ENCODE results near the gene TGFB3. TPM values are rescaled to one million over a fixed set of nuclear protein-coding genes. Genes with fewer than 3 reads are reported as not detected.

TGFB3 gene
- total and polyA plus RNA-seq, 9 of the 15 experiments (the other 6 are each of a cell fraction or from before 2014, with no cell fraction given): 0.39 to 2.0 (median 1.0) TPM

DNA sequence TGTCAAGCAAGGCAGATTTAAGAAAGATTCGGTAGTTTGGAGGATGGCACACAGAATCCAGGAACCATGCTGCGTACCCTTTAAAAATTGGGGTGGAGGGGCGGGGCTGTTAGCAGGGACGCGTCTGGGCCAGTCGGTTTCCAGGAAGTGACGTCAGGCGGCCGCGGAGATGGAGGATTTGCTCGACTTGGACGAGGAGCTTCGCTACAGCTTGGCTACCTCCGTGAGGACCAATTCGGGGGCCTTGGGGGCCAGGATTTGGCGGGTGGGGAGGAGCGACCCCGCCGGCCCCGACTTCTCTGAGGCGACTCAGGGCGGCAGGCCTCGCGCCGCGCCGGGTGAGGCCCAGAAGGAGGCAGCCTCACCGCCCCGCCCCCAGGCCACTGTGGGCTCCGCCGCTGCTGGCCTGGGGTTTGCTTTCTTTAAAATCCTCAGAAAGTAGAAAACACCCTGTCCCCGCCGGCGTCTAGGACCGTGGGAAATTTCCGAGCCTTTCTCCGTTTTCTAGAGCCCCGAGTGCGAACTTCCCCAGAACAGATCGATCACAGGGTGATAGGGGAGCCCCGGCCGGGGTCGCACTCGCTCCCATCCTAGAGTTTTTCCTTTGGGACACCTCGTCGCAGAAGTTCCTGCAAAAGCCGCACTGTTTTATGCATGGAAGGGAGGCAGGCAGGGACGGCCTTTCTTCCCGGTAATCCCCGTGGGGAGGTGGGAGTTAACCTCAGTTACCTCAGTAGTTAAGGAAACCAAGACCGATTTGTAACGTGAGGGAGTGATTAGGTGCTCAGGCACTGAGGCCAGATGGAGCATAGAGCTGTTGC, 4.0 kb upstream of the TGFB3 start, which contains the start of gene IFT43 (continued):
- no peak for TF ChIP-seq ZNF695 (CRISPR knock-in tag; IDR thresholded peaks at IDR 0.05)

DNA sequence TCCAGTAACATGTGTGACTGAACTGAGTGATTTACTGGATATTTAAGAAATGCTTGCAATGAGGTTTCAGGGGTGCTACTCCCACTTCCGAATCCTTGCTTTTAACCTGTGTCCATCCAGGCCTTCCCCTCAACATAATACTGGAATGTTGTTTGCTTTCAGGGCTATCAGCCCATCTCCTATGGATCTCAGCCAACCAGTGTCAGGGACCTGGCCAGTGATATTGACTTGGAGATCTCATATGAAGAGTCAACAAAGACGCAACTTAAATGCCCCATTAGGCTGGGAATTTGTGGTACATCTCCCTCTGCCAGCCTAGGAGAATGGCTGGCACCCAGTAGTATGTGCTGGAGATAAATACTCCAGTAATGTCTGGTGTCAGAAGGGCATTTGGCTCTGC, 2.9 kb upstream of the TGFB3 start:
- Histone ChIP-seq H3K36me3 (ENCODE audit: control insufficient read depth, insufficient read depth, low read length) (no peaks in the 10 kb centered on the region), H3K9me1 (ENCODE audit: control insufficient read depth, insufficient read depth, low read length) (no peaks in the 10 kb centered on the region), H3K9ac (ENCODE audit: insufficient read depth in 1 of 2, low read depth in 2 of 2, low read length in 2 of 2) (no peak overlapping the region; a peak in 1 of 4 replicates), H3K27ac (ENCODE audit: extremely low read depth, low read depth, low read length) (no peak overlapping the region), H3K79me2 (ENCODE audit: control insufficient read depth, insufficient read depth, low read length) (no peaks in the 10 kb centered on the region), H2AFZ (ENCODE audit: low read depth, low read length) (no peak overlapping the region), H3K4me1 (replicated peaks in 1 of 2; ENCODE audit: control insufficient read depth in 2 of 2, insufficient read depth in 2 of 2, low read length in 2 of 2) (peaks cover 4 to 13% of the 10 kb centered on the region in 2 experiments; a peak in 4 of 5 replicates), H3K4me3 (no peak overlapping the region), H3K27me3 (ENCODE audit: control insufficient read depth in 2 of 2, insufficient read depth in 2 of 2, low read length in 2 of 2) (no peaks in the 10 kb centered on the region), H3K9me3 (replicated peaks; ENCODE audit: control insufficient read depth, insufficient read depth, low read depth, low read length) (no peaks in the 10 kb centered on the region), H4K20me1 (replicated peaks; ENCODE audit: control insufficient read depth, insufficient read depth, low read length) (no peaks in the 10 kb centered on the region), H3K4me2 (ENCODE audit: insufficient read depth, low read length) (no peak overlapping the region)
- intact Hi-C loops (cut with micrococcal nuclease): loop anchor here (5.0 kb wide), 1 partner anchor 407 kb away; the partner anchor contains the start of gene FLVCR2
- 58% methylated on average over 2 of the region's 2 CpGs for WGBS (ENCODE audit: insufficient coverage, low coverage, missing lambda C conversion rate)
- no TSS peak for BruUV-seq (replicated peaks)
- FAIRE-seq (no peak), ATAC-seq (no peak), DNase-seq (ENCODE audit: extremely low read depth in 1 of 4, low spot score in 3 of 4) (no peak)
- in situ Hi-C loops (cut with MboI): loop anchor here (5.0 to 10.0 kb wide), 3 partner anchors 77 to 410 kb away; partner anchors contain the start of gene FLVCR2
- ChIA-PET CTCF (ENCODE audit: low intra/inter-chr PET ratio) (no interaction called here), POLR2A (no interaction called here)
- TF ChIP-seq HDAC6 (IDR thresholded peaks at IDR 0.05; ENCODE audit: low read depth, low read length) (no peak), ELF4 (CRISPR knock-in tag; IDR thresholded peaks at IDR 0.05) (no peak), NR2C1 (IDR thresholded peaks at IDR 0.05) (no peak), NR2C1 (tag; IDR thresholded peaks at IDR 0.05) (no peak), RBM17 (IDR thresholded peaks at IDR 0.05; ENCODE audit: borderline replicate concordance, low read depth, low read length) (no peak)
- TF ChIP-seq, protein P1, sequence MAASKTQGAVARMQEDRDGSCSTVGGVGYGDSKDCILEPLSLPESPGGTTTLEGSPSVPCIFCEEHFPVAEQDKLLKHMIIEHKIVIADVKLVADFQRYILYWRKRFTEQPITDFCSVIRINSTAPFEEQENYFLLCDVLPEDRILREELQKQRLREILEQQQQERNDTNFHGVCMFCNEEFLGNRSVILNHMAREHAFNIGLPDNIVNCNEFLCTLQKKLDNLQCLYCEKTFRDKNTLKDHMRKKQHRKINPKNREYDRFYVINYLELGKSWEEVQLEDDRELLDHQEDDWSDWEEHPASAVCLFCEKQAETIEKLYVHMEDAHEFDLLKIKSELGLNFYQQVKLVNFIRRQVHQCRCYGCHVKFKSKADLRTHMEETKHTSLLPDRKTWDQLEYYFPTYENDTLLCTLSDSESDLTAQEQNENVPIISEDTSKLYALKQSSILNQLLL (CRISPR knock-in tag; IDR thresholded peaks at IDR 0.05; ENCODE audit: borderline replicate concordance): no peak
- TF ChIP-seq, protein P2, sequence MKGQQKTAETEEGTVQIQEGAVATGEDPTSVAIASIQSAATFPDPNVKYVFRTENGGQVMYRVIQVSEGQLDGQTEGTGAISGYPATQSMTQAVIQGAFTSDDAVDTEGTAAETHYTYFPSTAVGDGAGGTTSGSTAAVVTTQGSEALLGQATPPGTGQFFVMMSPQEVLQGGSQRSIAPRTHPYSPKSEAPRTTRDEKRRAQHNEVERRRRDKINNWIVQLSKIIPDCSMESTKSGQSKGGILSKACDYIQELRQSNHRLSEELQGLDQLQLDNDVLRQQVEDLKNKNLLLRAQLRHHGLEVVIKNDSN (CRISPR knock-in tag; IDR thresholded peaks at IDR 0.05): no peak
- TF ChIP-seq, protein P3, sequence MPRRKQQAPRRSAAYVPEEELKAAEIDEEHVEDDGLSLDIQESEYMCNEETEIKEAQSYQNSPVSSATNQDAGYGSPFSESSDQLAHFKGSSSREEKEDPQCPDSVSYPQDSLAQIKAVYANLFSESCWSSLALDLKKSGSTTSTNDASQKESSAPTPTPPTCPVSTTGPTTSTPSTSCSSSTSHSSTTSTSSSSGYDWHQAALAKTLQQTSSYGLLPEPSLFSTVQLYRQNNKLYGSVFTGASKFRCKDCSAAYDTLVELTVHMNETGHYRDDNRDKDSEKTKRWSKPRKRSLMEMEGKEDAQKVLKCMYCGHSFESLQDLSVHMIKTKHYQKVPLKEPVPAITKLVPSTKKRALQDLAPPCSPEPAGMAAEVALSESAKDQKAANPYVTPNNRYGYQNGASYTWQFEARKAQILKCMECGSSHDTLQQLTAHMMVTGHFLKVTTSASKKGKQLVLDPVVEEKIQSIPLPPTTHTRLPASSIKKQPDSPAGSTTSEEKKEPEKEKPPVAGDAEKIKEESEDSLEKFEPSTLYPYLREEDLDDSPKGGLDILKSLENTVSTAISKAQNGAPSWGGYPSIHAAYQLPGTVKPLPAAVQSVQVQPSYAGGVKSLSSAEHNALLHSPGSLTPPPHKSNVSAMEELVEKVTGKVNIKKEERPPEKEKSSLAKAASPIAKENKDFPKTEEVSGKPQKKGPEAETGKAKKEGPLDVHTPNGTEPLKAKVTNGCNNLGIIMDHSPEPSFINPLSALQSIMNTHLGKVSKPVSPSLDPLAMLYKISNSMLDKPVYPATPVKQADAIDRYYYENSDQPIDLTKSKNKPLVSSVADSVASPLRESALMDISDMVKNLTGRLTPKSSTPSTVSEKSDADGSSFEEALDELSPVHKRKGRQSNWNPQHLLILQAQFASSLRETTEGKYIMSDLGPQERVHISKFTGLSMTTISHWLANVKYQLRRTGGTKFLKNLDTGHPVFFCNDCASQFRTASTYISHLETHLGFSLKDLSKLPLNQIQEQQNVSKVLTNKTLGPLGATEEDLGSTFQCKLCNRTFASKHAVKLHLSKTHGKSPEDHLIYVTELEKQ (CRISPR knock-in tag; IDR thresholded peaks at IDR 0.05): no peak
- TF ChIP-seq, protein P4, sequence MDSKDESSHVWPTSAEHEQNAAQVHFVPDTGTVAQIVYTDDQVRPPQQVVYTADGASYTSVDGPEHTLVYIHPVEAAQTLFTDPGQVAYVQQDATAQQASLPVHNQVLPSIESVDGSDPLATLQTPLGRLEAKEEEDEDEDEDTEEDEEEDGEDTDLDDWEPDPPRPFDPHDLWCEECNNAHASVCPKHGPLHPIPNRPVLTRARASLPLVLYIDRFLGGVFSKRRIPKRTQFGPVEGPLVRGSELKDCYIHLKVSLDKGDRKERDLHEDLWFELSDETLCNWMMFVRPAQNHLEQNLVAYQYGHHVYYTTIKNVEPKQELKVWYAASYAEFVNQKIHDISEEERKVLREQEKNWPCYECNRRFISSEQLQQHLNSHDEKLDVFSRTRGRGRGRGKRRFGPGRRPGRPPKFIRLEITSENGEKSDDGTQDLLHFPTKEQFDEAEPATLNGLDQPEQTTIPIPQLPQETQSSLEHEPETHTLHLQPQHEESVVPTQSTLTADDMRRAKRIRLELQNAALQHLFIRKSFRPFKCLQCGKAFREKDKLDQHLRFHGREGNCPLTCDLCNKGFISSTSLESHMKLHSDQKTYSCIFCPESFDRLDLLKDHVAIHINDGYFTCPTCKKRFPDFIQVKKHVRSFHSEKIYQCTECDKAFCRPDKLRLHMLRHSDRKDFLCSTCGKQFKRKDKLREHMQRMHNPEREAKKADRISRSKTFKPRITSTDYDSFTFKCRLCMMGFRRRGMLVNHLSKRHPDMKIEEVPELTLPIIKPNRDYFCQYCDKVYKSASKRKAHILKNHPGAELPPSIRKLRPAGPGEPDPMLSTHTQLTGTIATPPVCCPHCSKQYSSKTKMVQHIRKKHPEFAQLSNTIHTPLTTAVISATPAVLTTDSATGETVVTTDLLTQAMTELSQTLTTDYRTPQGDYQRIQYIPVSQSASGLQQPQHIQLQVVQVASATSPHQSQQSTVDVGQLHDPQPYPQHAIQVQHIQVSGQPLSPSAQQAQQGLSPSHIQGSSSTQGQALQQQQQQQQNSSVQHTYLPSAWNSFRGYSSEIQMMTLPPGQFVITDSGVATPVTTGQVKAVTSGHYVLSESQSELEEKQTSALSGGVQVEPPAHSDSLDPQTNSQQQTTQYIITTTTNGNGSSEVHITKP (IDR thresholded peaks at IDR 0.05; ENCODE audit: partially characterized antibody): no peak

Data from K562 (cell line).